Upper lobe of left lung (tissue), 6 donors: ENCODE measurements around the gene HAND2. TPM values are rescaled to one million over a fixed set of nuclear protein-coding genes. Genes with fewer than 3 reads are reported as not detected.

Experiments used
- ATAC-seq, 2 donors: fragments of 200-7000 bp; cut with Tn5 transposase; one replicate each; pipeline ENCODE4 v1.9.1; 2022; ENCODE audit warnings: mild to moderate bottlenecking in 2 of 2, moderate library complexity in 2 of 2; ENCODE audit not compliant: low FRiP score in 2 of 2
- DNase-seq, 2 donors: peaks; one replicate each; pipeline ENCODE4 v3.0.0-alpha.2; 2019 to 2020
- H3K27ac ChIP-seq, 4 donors: fragments of 200-600 bp; sonication (generic); one replicate each; pipeline ENCODE4 v1.5.1; 2016 to 2019
- H3K27me3 ChIP-seq, 4 donors: fragments of 200-600 bp; sonication (generic); one replicate each; pipeline ENCODE4 v1.5.1; 2017 to 2019
- H3K36me3 ChIP-seq, 4 donors: fragments of 200-600 bp; sonication (generic); one replicate each; pipeline ENCODE4 v1.5.1; 2016 to 2019
- H3K4me1 ChIP-seq, 4 donors: fragments of 200-600 bp; sonication (generic); one replicate each; pipeline ENCODE4 v1.5.1; 2018 to 2019
- H3K4me3 ChIP-seq, 4 donors: fragments of 200-600 bp; sonication (generic); one replicate each; pipeline ENCODE4 v1.5.1; 2017 to 2019; ENCODE audit warnings: mild to moderate bottlenecking in 2 of 4, moderate library complexity in 1 of 4
- H3K9me3 ChIP-seq, 4 donors: fragments of 200-600 bp; sonication (generic); one replicate each; pipeline ENCODE4 v1.5.1; 2018 to 2019
- CTCF ChIP-seq, 6 experiments: fragments of 450-650 bp in 4 of 6; fragments of 200-600 bp in 2 of 6; sonication (generic) in 2 of 6; IDR thresholded peaks; one replicate each; pipeline ENCODE4 v1.5.1; 2016 to 2019; ENCODE audit warnings: antibody characterized with exemption in 6 of 6
- EP300 ChIP-seq, 4 donors: sonication (generic); formaldehyde crosslinking; IDR thresholded peaks; one replicate each; pipeline ENCODE4 v1.5.1; 2017; ENCODE audit warnings: antibody characterized with exemption in 4 of 4, control low read depth in 2 of 4
- POLR2A ChIP-seq, 4 donors: fragments of 450-650 bp; IDR thresholded peaks; one replicate each; pipeline ENCODE4 v1.5.1; 2016 to 2017; ENCODE audit warnings: antibody characterized with exemption in 4 of 4, mild to moderate bottlenecking in 2 of 4
- POLR2AphosphoS5 ChIP-seq, 2 donors: sonication (generic); formaldehyde crosslinking; IDR thresholded peaks; one replicate each; pipeline ENCODE4 v1.5.1; 2017; ENCODE audit warnings: antibody characterized with exemption in 2 of 2
- WGBS, 2 donors: methylation state at CpG; one replicate each; pipeline ENCODE4 v1.1.5; 2017 to 2018; 5-methylcytosine and 5-hydroxymethylcytosine counted together
- total RNA-seq, 6 donors: library from RNA; depleted of rRNA in 4 of 6; stranded (reverse); fragments of >200 nt in 4 of 6; gene quantifications; one replicate each; pipeline versions ENCODE4 v1.1.0 to v1.2.1, GENCODE V29; 2016 to 2021
- donor health status: DM: no; HTN: no; CAD: no; lungs with moderate emphysema.
- donor health status: DM: no; HTN: yes; CAD: no; lungs with severe emphysema.

HAND2 gene
- total RNA-seq, 6 donors from 2014 or later: 0.20 to 3.0 (median 0.39) TPM; not detected in 2

- Histone ChIP-seq H3K36me3 (no peaks in the 10 kb centered on the region), H3K27ac (no peak overlapping the region), H3K9me3 (peaks cover 0 to 9% (median 3%) of the 10 kb centered on the region in 4 donors), H3K4me1 (peaks cover 0 to 17% (median 10%) of the 10 kb centered on the region in 4 donors), H3K4me3 (no peak overlapping the region), H3K27me3 (peaks cover 0 to 33% (median 9%) of the 10 kb centered on the region in 4 donors)
- no peak for DNase-seq
- TF ChIP-seq POLR2A (IDR thresholded peaks at IDR 0.05) (no peak), CTCF (IDR thresholded peaks at IDR 0.05) (no peak), EP300 (IDR thresholded peaks at IDR 0.05) (no peak), POLR2AphosphoS5 (IDR thresholded peaks at IDR 0.05) (no peak)
- WGBS, 2 donors: 76 to 100% methylated on average over 3 of the region's 3 CpGs
- no peak for ATAC-seq
Measured at GRCh38 chr4:173498771-173499170, 31.3 kb downstream of the HAND2 start.

- H3K27ac ChIP-seq: no peak overlapping the region
- H3K4me3 ChIP-seq: no peak overlapping the region
- DNase-seq: no peak
- peaks cover 0 to 18% (median 10%) of the 10 kb centered on the region in 4 donors for H3K4me1 ChIP-seq
- TF ChIP-seq POLR2A (IDR thresholded peaks at IDR 0.05): no peak
- peaks cover 0 to 9% (median 3%) of the 10 kb centered on the region in 4 donors for H3K9me3 ChIP-seq
- peaks cover 0 to 25% (median 9%) of the 10 kb centered on the region in 4 donors for H3K27me3 ChIP-seq
- H3K36me3 ChIP-seq: no peaks in the 10 kb centered on the region
- no peak for ATAC-seq
- WGBS, 2 donors: 96 to 100% methylated on average over 1 of the region's 1 CpG
Measured at GRCh38 chr4:173498023-173498422, 32.0 kb downstream of the HAND2 start.

GRCh38 chr4:173494013-173494970 is 35.7 kb downstream of the HAND2 start:
- Histone ChIP-seq H3K4me3 (peak overlapping the region in 3 of 4 donors; percentile 16 to 46 (median 33)), H3K27ac (no peak overlapping the region), H3K27me3 (peaks cover 0 to 4% (median 0%) of the 10 kb centered on the region in 4 donors), H3K36me3 (no peaks in the 10 kb centered on the region), H3K4me1 (peaks cover 0 to 23% (median 7%) of the 10 kb centered on the region in 4 donors), H3K9me3 (no peaks in the 10 kb centered on the region)
- peak; percentile 78 to 84 for ATAC-seq
- peak in 5 of 6 experiments; percentile 51 to 64 (median 60) for TF ChIP-seq CTCF (IDR thresholded peaks at IDR 0.05)
- TF ChIP-seq EP300 (IDR thresholded peaks at IDR 0.05): no peak
- peak; percentile 63 to 69 for DNase-seq
- 14 to 19% methylated on average over 38 to 40 of the region's 40 CpGs for WGBS, 2 donors

GRCh38 chr4:173493041-173493440 is 37.0 kb downstream of the HAND2 start:
- DNase-seq (no peak), ATAC-seq (no peak)
- peaks cover 0 to 4% (median 0%) of the 10 kb centered on the region in 4 donors for H3K27me3 ChIP-seq
- no peaks in the 10 kb centered on the region for H3K9me3 ChIP-seq
- TF ChIP-seq POLR2AphosphoS5 (IDR thresholded peaks at IDR 0.05) (no peak), POLR2A (IDR thresholded peaks at IDR 0.05) (no peak), CTCF (IDR thresholded peaks at IDR 0.05) (no peak), EP300 (IDR thresholded peaks at IDR 0.05) (no peak)
- H3K4me3 ChIP-seq: no peak overlapping the region
- 66 to 78% methylated on average over 4 of the region's 4 CpGs for WGBS, 2 donors
- peaks cover 0 to 25% (median 7%) of the 10 kb centered on the region in 4 donors for H3K4me1 ChIP-seq
- H3K27ac ChIP-seq: no peak overlapping the region
- H3K36me3 ChIP-seq: no peaks in the 10 kb centered on the region

- peaks cover 0 to 4% (median 0%) of the 10 kb centered on the region in 4 donors for H3K27me3 ChIP-seq
- no peak overlapping the region for H3K27ac ChIP-seq
- ATAC-seq (no peak), DNase-seq (no peak)
- no peak overlapping the region for H3K4me3 ChIP-seq
- peaks cover 0 to 25% (median 7%) of the 10 kb centered on the region in 4 donors for H3K4me1 ChIP-seq
- no peaks in the 10 kb centered on the region for H3K36me3 ChIP-seq
- H3K9me3 ChIP-seq: no peaks in the 10 kb centered on the region
- WGBS, 2 donors: 72 to 74% methylated on average over 4 of the region's 4 CpGs
- TF ChIP-seq EP300 (IDR thresholded peaks at IDR 0.05): no peak
- no peak for TF ChIP-seq POLR2A (IDR thresholded peaks at IDR 0.05)
- no peak for TF ChIP-seq CTCF (IDR thresholded peaks at IDR 0.05)
- TF ChIP-seq POLR2AphosphoS5 (IDR thresholded peaks at IDR 0.05): no peak
Measured at GRCh38 chr4:173492315-173492714, 37.7 kb downstream of the HAND2 start.
